ENCODE results near the gene TAS2R31.

TAS2R31 gene

GRCh38 chr12:11015775-11016430 lies 15.3 kb downstream of the TAS2R31 start:
- DNase-seq = peak; percentile 9

GRCh38 chr12:11014234-11014633 lies 17.0 kb downstream of the TAS2R31 start:
- in situ Hi-C loops (cut with MboI; ENCODE audit: low pct_unique_long_range_greater_than_20kb, low sequenced_read_pairs) = no loop called here
- no peak for DNase-seq

More at GRCh38 chr12:11015775-11016430, 15.3 kb downstream of the TAS2R31 start:
- in situ Hi-C loops (cut with MboI; ENCODE audit: low pct_unique_long_range_greater_than_20kb, low sequenced_read_pairs) = loop anchor here (5.0 kb wide), 1 partner anchor 56 kb away; no protein-coding TSS in a partner anchor

GRCh38 chr12:11007608-11008007 lies 23.6 kb downstream of the TAS2R31 start:
- in situ Hi-C loops (cut with MboI; ENCODE audit: low pct_unique_long_range_greater_than_20kb, low sequenced_read_pairs) = no loop called here
- no peak for DNase-seq

- in situ Hi-C loops (cut with MboI; ENCODE audit: low pct_unique_long_range_greater_than_20kb, low sequenced_read_pairs) = no loop called here
- DNase-seq = no peak
These were observed 33.0 kb downstream of the TAS2R31 start, which contains the start of gene TAS2R20 for GRCh38 chr12:10998204-10998603. Gene TAS2R20, minus strand, starts transcription at chr12:10998304. Its CDS starts 429 bp downstream, at chr12:10997875.

- no peak for DNase-seq
- in situ Hi-C loops (cut with MboI; ENCODE audit: low pct_unique_long_range_greater_than_20kb, low sequenced_read_pairs) = no loop called here
These were observed 36.9 kb downstream of the TAS2R31 start for GRCh38 chr12:10994307-10994706.

GRCh38 chr12:10989107-10989506 lies 42.1 kb downstream of the TAS2R31 start:
- in situ Hi-C loops (cut with MboI; ENCODE audit: low pct_unique_long_range_greater_than_20kb, low sequenced_read_pairs) = no loop called here
- DNase-seq = no peak

GRCh38 chr12:10986812-10987211 lies 44.4 kb downstream of the TAS2R31 start, which contains the start of gene TAS2R50:
Gene TAS2R50, minus strand, starts transcription at chr12:10986912. Its CDS starts 52 bp downstream, at chr12:10986860.
- DNase-seq = no peak
- in situ Hi-C loops (cut with MboI; ENCODE audit: low pct_unique_long_range_greater_than_20kb, low sequenced_read_pairs) = no loop called here

- in situ Hi-C loops (cut with MboI; ENCODE audit: low pct_unique_long_range_greater_than_20kb, low sequenced_read_pairs) = no loop called here
- no peak for DNase-seq
These were observed 49.0 kb downstream of the TAS2R31 start for GRCh38 chr12:10982244-10982643.

Measured in KBM-7 (cell line).